ENCODE data around the gene MAP2K2. TPM values are rescaled to one million over a fixed set of nuclear protein-coding genes. Genes with fewer than 3 reads are reported as not detected.

Gene MAP2K2
- total and polyA plus RNA-seq, 4 experiments from 2014 or later, result 44.0 to 126 (median 113) TPM

- no peaks in the 10 kb centered on the region for H3K27me3 Mint-ChIP-seq
- no peaks in the 10 kb centered on the region for H3K27me3 ChIP-seq (ENCODE audit: insufficient read depth, low read length)
- ChIA-PET CTCF (ENCODE audit: partially characterized antibody) (interaction anchor here (0.7 to 0.8 kb wide), 3 partner anchors 20 to 39 kb away, joined by 3 to 4 read pairs (median 4); no protein-coding TSS in a partner anchor), POLR2A (ENCODE audit: partially characterized antibody) (interaction anchor here (1.0 to 2.6 kb wide), 2 partner anchors 12 to 117 kb away, joined by 3 to 10 read pairs; no protein-coding TSS in a partner anchor)
- H3K36me3 Mint-ChIP-seq, result peaks cover 7 to 30% of the 10 kb centered on the region in 2 donors
- H3K4me3 ChIP-seq (ENCODE audit: low read length in 2 of 2), result no peak overlapping the region
- H3K4me1 ChIP-seq (ENCODE audit: insufficient read depth, low read length), result peaks cover 31% of the 10 kb centered on the region
- H3K27ac ChIP-seq (ENCODE audit: low read depth, low read length), result no peak overlapping the region
- no peak overlapping the region for H3K4me3 Mint-ChIP-seq
- intact Hi-C loops (cut with micrococcal nuclease), result loop anchor here (10.0 kb wide), 1 partner anchor 84 kb away; the partner anchor contains the start of genes ANKRD24 and SIRT6
- no peak for DNase-seq
- peaks cover 0 to 5% (median 0%) of the 10 kb centered on the region in 8 donors for H3K9me3 Mint-ChIP-seq
- no peak overlapping the region for H3K27ac Mint-ChIP-seq
- H3K4me1 Mint-ChIP-seq, result peaks cover 7 to 25% (median 17%) of the 10 kb centered on the region in 4 donors
- H3K36me3 ChIP-seq (ENCODE audit: insufficient read depth, low read length), result peaks cover 28% of the 10 kb centered on the region
- no peaks in the 10 kb centered on the region for H3K9me3 ChIP-seq (ENCODE audit: control insufficient read depth in 1 of 2, low read length in 2 of 2)
These were observed 23.1 kb downstream of the MAP2K2 start for GRCh38 chr19:4100647-4101495.

- H3K9me3 Mint-ChIP-seq, result no peaks in the 10 kb centered on the region
- ChIA-PET POLR2A (ENCODE audit: partially characterized antibody) (interaction anchor here (1.8 to 2.6 kb wide), 2 partner anchors 10 kb away, joined by 5 to 10 read pairs; no protein-coding TSS in a partner anchor), CTCF (ENCODE audit: partially characterized antibody) (no interaction called here)
- no peak overlapping the region for H3K4me3 Mint-ChIP-seq
- H3K4me3 ChIP-seq (ENCODE audit: low read length in 2 of 2), result no peak overlapping the region
- H3K4me1 Mint-ChIP-seq, result peaks cover 0 to 8% (median 5%) of the 10 kb centered on the region in 4 donors
- peaks cover 7 to 23% of the 10 kb centered on the region in 2 donors for H3K36me3 Mint-ChIP-seq
- H3K9me3 ChIP-seq (ENCODE audit: control insufficient read depth in 1 of 2, low read length in 2 of 2), result no peaks in the 10 kb centered on the region
- H3K36me3 ChIP-seq (ENCODE audit: insufficient read depth, low read length), result peaks cover 28% of the 10 kb centered on the region
- H3K27ac ChIP-seq (ENCODE audit: low read depth, low read length), result no peak overlapping the region
- intact Hi-C loops (cut with micrococcal nuclease), result no loop called here
- H3K27me3 Mint-ChIP-seq, result no peaks in the 10 kb centered on the region
- no peak overlapping the region for H3K27ac Mint-ChIP-seq
- H3K27me3 ChIP-seq (ENCODE audit: insufficient read depth, low read length), result no peaks in the 10 kb centered on the region
- no peak for DNase-seq
- H3K4me1 ChIP-seq (ENCODE audit: insufficient read depth, low read length), result peaks cover 14% of the 10 kb centered on the region
These were observed 24.7 kb downstream of the MAP2K2 start for GRCh38 chr19:4099041-4099764.

GRCh38 chr19:4098493-4098892, 25.4 kb downstream of the MAP2K2 start:
- no peak overlapping the region for H3K27ac Mint-ChIP-seq
- ChIA-PET POLR2A (ENCODE audit: partially characterized antibody) (interaction anchor here (1.8 to 2.6 kb wide), 2 partner anchors 9 to 11 kb away, joined by 5 to 10 read pairs; no protein-coding TSS in a partner anchor), CTCF (ENCODE audit: partially characterized antibody) (no interaction called here)
- Histone ChIP-seq H3K27ac (ENCODE audit: low read depth, low read length) (no peak overlapping the region), H3K4me3 (ENCODE audit: low read length in 2 of 2) (no peak overlapping the region), H3K4me1 (ENCODE audit: insufficient read depth, low read length) (peaks cover 7% of the 10 kb centered on the region), H3K36me3 (ENCODE audit: insufficient read depth, low read length) (peaks cover 28% of the 10 kb centered on the region), H3K9me3 (ENCODE audit: control insufficient read depth in 1 of 2, low read length in 2 of 2) (no peaks in the 10 kb centered on the region), H3K27me3 (ENCODE audit: insufficient read depth, low read length) (no peaks in the 10 kb centered on the region)
- DNase-seq, result no peak
- no peaks in the 10 kb centered on the region for H3K9me3 Mint-ChIP-seq
- no peak overlapping the region for H3K4me3 Mint-ChIP-seq
- no peaks in the 10 kb centered on the region for H3K27me3 Mint-ChIP-seq
- H3K36me3 Mint-ChIP-seq, result peaks cover 7 to 26% of the 10 kb centered on the region in 2 donors
- intact Hi-C loops (cut with micrococcal nuclease), result no loop called here
- H3K4me1 Mint-ChIP-seq, result peaks cover 0 to 1% (median under 1%) of the 10 kb centered on the region in 4 donors

- no peak for DNase-seq
- H3K36me3 ChIP-seq (ENCODE audit: insufficient read depth, low read length), result peaks cover 27% of the 10 kb centered on the region
- no peaks in the 10 kb centered on the region for H3K4me1 ChIP-seq (ENCODE audit: insufficient read depth, low read length)
- no peak overlapping the region for H3K27ac ChIP-seq (ENCODE audit: low read depth, low read length)
- Mint-ChIP-seq H3K4me1 (peaks cover 0 to 1% (median 0%) of the 10 kb centered on the region in 4 donors), H3K27ac (peak overlapping the region in 1 of 7 donors; percentile 32), H3K9me3 (no peaks in the 10 kb centered on the region), H3K4me3 (no peak overlapping the region), H3K27me3 (no peaks in the 10 kb centered on the region), H3K36me3 (peaks cover 7 to 28% of the 10 kb centered on the region in 2 donors)
- ChIA-PET POLR2A (ENCODE audit: partially characterized antibody) (interaction anchor here (0.9 to 1.8 kb wide), 3 partner anchors 8 to 12 kb away, joined by 3 to 5 read pairs (median 3); no protein-coding TSS in a partner anchor), CTCF (ENCODE audit: partially characterized antibody) (interaction anchor here (0.6 to 1.4 kb wide), 2 partner anchors 42 to 152 kb away, joined by 3 read pairs; no protein-coding TSS in a partner anchor)
- intact Hi-C loops (cut with micrococcal nuclease), result no loop called here
- H3K4me3 ChIP-seq (ENCODE audit: low read length in 2 of 2), result no peak overlapping the region
- no peaks in the 10 kb centered on the region for H3K9me3 ChIP-seq (ENCODE audit: control insufficient read depth in 1 of 2, low read length in 2 of 2)
- no peaks in the 10 kb centered on the region for H3K27me3 ChIP-seq (ENCODE audit: insufficient read depth, low read length)
These were observed 26.4 kb downstream of the MAP2K2 start for GRCh38 chr19:4097501-4097900.

- Mint-ChIP-seq H3K4me1 (peaks cover 0 to 1% (median 0%) of the 10 kb centered on the region in 4 donors), H3K27me3 (no peaks in the 10 kb centered on the region), H3K4me3 (no peak overlapping the region), H3K27ac (peak overlapping the region in 1 of 7 donors; percentile 65), H3K9me3 (no peaks in the 10 kb centered on the region), H3K36me3 (peaks cover 7 to 24% of the 10 kb centered on the region in 2 donors)
- CTCF ChIA-PET (ENCODE audit: partially characterized antibody), result interaction anchor here (0.6 to 1.4 kb wide), 2 partner anchors 43 to 171 kb away, joined by 3 read pairs; no protein-coding TSS in a partner anchor
- POLR2A ChIA-PET (ENCODE audit: partially characterized antibody), result interaction anchor here (1.2 to 2.9 kb wide), 2 partner anchors 8 to 29 kb away, joined by 3 to 12 read pairs; no protein-coding TSS in a partner anchor
- Histone ChIP-seq H3K36me3 (ENCODE audit: insufficient read depth, low read length) (peaks cover 16% of the 10 kb centered on the region), H3K27me3 (ENCODE audit: insufficient read depth, low read length) (no peaks in the 10 kb centered on the region), H3K4me3 (ENCODE audit: low read length in 2 of 2) (no peak overlapping the region), H3K4me1 (ENCODE audit: insufficient read depth, low read length) (no peaks in the 10 kb centered on the region), H3K27ac (ENCODE audit: low read depth, low read length) (no peak overlapping the region), H3K9me3 (ENCODE audit: control insufficient read depth in 1 of 2, low read length in 2 of 2) (no peaks in the 10 kb centered on the region)
- DNase-seq, result no peak
- intact Hi-C loops (cut with micrococcal nuclease), result no loop called here
These were observed 27.7 kb downstream of the MAP2K2 start for GRCh38 chr19:4096049-4096892.

GRCh38 chr19:4095488-4095844, 28.5 kb downstream of the MAP2K2 start:
- intact Hi-C loops (cut with micrococcal nuclease), result no loop called here
- Mint-ChIP-seq H3K4me3 (no peak overlapping the region), H3K27ac (no peak overlapping the region), H3K36me3 (peaks cover 6 to 21% of the 10 kb centered on the region in 2 donors), H3K9me3 (no peaks in the 10 kb centered on the region), H3K4me1 (peaks cover 0 to 1% (median 0%) of the 10 kb centered on the region in 4 donors), H3K27me3 (no peaks in the 10 kb centered on the region)
- ChIA-PET POLR2A (ENCODE audit: partially characterized antibody) (interaction anchor here (1.2 to 2.9 kb wide), 2 partner anchors 9 to 28 kb away, joined by 3 to 12 read pairs; no protein-coding TSS in a partner anchor), CTCF (ENCODE audit: partially characterized antibody) (no interaction called here)
- Histone ChIP-seq H3K36me3 (ENCODE audit: insufficient read depth, low read length) (peaks cover 11% of the 10 kb centered on the region), H3K4me3 (ENCODE audit: low read length in 2 of 2) (no peak overlapping the region), H3K27me3 (ENCODE audit: insufficient read depth, low read length) (no peaks in the 10 kb centered on the region), H3K27ac (ENCODE audit: low read depth, low read length) (no peak overlapping the region), H3K9me3 (ENCODE audit: control insufficient read depth in 1 of 2, low read length in 2 of 2) (no peaks in the 10 kb centered on the region), H3K4me1 (ENCODE audit: insufficient read depth, low read length) (no peaks in the 10 kb centered on the region)
- no peak for DNase-seq

Measured in CD4-positive, alpha-beta memory T cell (primary cell).